ENCODE measurements around the gene RPL15. TPM values are rescaled to one million over a fixed set of nuclear protein-coding genes. Genes with fewer than 3 reads are reported as not detected.

The RPL15 gene
- total and polyA plus RNA-seq, 7 donors, result 1,021 to 2,855 (median 1,350) TPM

GRCh38 chr3:23954144-23954543, 37.2 kb downstream of the RPL15 start:
- no peak for TF ChIP-seq CTCF (IDR thresholded peaks at IDR 0.05)
- Histone ChIP-seq H3K27ac (peak overlapping the region; percentile 94), H3K4me1 (peaks cover 79% of the 10 kb centered on the region), H3K4me3 (no peak overlapping the region), H3K36me3 (ENCODE audit: insufficient read depth in 1 of 2, low read depth in 1 of 2) (peaks cover 0 to 27% of the 10 kb centered on the region in 2 donors), H3K27me3 (ENCODE audit: insufficient read depth in 3 of 3, low read length in 2 of 3) (no peaks in the 10 kb centered on the region), H3K9me3 (no peaks in the 10 kb centered on the region)
- DNase-seq, result no peak
- intact Hi-C loops (cut with DNase I), result no loop called here
- WGBS, 3 donors, result 70 to 83% (median 74%) methylated on average over 5 of the region's 5 CpGs
- ATAC-seq, result no peak

GRCh38 chr3:23956701-23957100, 39.8 kb downstream of the RPL15 start:
- Histone ChIP-seq H3K27me3 (ENCODE audit: insufficient read depth in 3 of 3, low read length in 2 of 3) (no peaks in the 10 kb centered on the region), H3K9me3 (no peaks in the 10 kb centered on the region), H3K36me3 (ENCODE audit: insufficient read depth in 1 of 2, low read depth in 1 of 2) (peaks cover 0 to 48% of the 10 kb centered on the region in 2 donors), H3K4me1 (peaks cover 59% of the 10 kb centered on the region), H3K4me3 (no peak overlapping the region), H3K27ac (peak overlapping the region; percentile 2)
- intact Hi-C loops (cut with DNase I), result no loop called here
- ATAC-seq (no peak), DNase-seq (no peak)
- no peak for TF ChIP-seq CTCF (IDR thresholded peaks at IDR 0.05)
- 65 to 73% (median 71%) methylated on average over 3 of the region's 3 CpGs for WGBS, 3 donors

- ATAC-seq, result peak in 3 of 4 donors; percentile 55 to 60 (median 58)
- intact Hi-C loops (cut with DNase I), result no loop called here
- Histone ChIP-seq H3K27me3 (ENCODE audit: insufficient read depth in 3 of 3, low read length in 2 of 3) (no peaks in the 10 kb centered on the region), H3K4me3 (no peak overlapping the region), H3K9me3 (no peaks in the 10 kb centered on the region), H3K36me3 (ENCODE audit: insufficient read depth in 1 of 2, low read depth in 1 of 2) (peaks cover 3 to 71% of the 10 kb centered on the region in 2 donors), H3K27ac (peak overlapping the region; percentile 73), H3K4me1 (peaks cover 58% of the 10 kb centered on the region)
- 78 to 84% (median 79%) methylated on average over 7 of the region's 7 CpGs for WGBS, 3 donors
- no peak for TF ChIP-seq CTCF (IDR thresholded peaks at IDR 0.05)
- DNase-seq, result no peak
These were observed 42.4 kb downstream of the RPL15 start for GRCh38 chr3:23959135-23959900.

GRCh38 chr3:23960649-23961048, 43.7 kb downstream of the RPL15 start:
- intact Hi-C loops (cut with DNase I), result no loop called here
- no peaks in the 10 kb centered on the region for H3K27me3 ChIP-seq (ENCODE audit: insufficient read depth in 3 of 3, low read length in 2 of 3)
- DNase-seq (no peak), ATAC-seq (no peak)
- H3K27ac ChIP-seq, result peak overlapping the region; percentile 73
- no peak overlapping the region for H3K4me3 ChIP-seq
- H3K36me3 ChIP-seq (ENCODE audit: insufficient read depth in 1 of 2, low read depth in 1 of 2), result peaks cover 3 to 72% of the 10 kb centered on the region in 2 donors
- H3K4me1 ChIP-seq, result peaks cover 57% of the 10 kb centered on the region
- no peak for TF ChIP-seq CTCF (IDR thresholded peaks at IDR 0.05)
- no peaks in the 10 kb centered on the region for H3K9me3 ChIP-seq
- WGBS, 3 donors, result 62 to 82% (median 71%) methylated on average over 1 of the region's 1 CpG

Data from psoas muscle (tissue), 8 donors.